Measurements from ENCODE around the gene CSAG3. TPM values are rescaled to one million over a fixed set of nuclear protein-coding genes. Genes with fewer than 3 reads are reported as not detected.

The CSAG3 gene
- polyA plus RNA-seq, 1 donor: not detected

Other genes starting within 250 kb of the CSAG3 start
- 0.85 TPM for gene GABRQ, start 121.3 kb upstream of the CSAG3 start, polyA plus RNA-seq (ENCODE audit: insufficient read length)
- gene MAGEA3, start 60.4 kb upstream of the CSAG3 start, polyA plus RNA-seq (ENCODE audit: insufficient read length): not detected
- not detected for gene CSAG2, start 49.9 kb upstream of the CSAG3 start, polyA plus RNA-seq (ENCODE audit: insufficient read length)
- gene MAGEA2B, start 44.6 kb upstream of the CSAG3 start, polyA plus RNA-seq (ENCODE audit: insufficient read length): not detected
- not detected for gene CSAG1, start 25.5 kb upstream of the CSAG3 start, polyA plus RNA-seq (ENCODE audit: insufficient read length)
- gene MAGEA12, start 25.5 kb upstream of the CSAG3 start, polyA plus RNA-seq (ENCODE audit: insufficient read length): not detected
- gene MAGEA2, start 5.4 kb upstream of the CSAG3 start, polyA plus RNA-seq (ENCODE audit: insufficient read length): not detected
- gene MAGEA6, start 10.5 kb downstream of the CSAG3 start, polyA plus RNA-seq (ENCODE audit: insufficient read length): not detected
- gene CETN2, start 71.5 kb downstream of the CSAG3 start, polyA plus RNA-seq (ENCODE audit: insufficient read length): 28.0 TPM
- 13.1 TPM for gene NSDHL, start 71.8 kb downstream of the CSAG3 start, polyA plus RNA-seq (ENCODE audit: insufficient read length)
- gene ZNF185, start 138.8 kb downstream of the CSAG3 start, polyA plus RNA-seq (ENCODE audit: insufficient read length): 6.0 TPM
- 0.06 TPM for gene PNMA5, start 234.9 kb downstream of the CSAG3 start, polyA plus RNA-seq (ENCODE audit: insufficient read length)

Measured in hindlimb muscle (tissue), 1 donor.